ENCODE measurements around the gene EVX1.

DNA sequence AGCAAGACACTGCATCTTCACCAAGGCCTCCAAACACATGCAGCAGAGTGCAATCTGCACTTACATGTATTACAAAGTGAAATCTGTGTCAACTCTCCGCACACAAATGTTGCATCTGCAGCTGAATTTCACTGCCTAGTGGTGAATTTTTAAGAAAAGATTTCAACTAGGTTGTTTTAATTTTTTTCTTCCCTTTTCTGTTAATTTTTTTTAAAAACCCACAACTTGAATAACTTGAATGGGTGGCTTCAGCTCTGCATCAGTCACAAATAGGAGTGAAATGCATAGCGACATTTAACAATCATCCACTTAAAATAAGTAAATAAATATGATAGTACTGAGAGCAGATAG is 48.6 kb upstream of the EVX1 start:
- TF ChIP-seq CTCF (IDR thresholded peaks at IDR 0.05; ENCODE audit: poor library complexity) (no peak), EZH2 (IDR thresholded peaks at IDR 0.05; ENCODE audit: borderline replicate concordance) (peak; percentile 35)
